GM18951 (cell line): ENCODE measurements around the gene HDAC10.

Experiments
- POLR2A ChIP-seq: IDR thresholded peaks from 4 replicates; pipeline ENCODE4 v1.6.1; 2011; ENCODE audit warnings: mild to moderate bottlenecking; ENCODE audit not compliant: insufficient read length, insufficient read depth; ENCODE audit errors: extremely low read depth
- in situ Hi-C: fragments of 300-500 bp; cut with MboI; formaldehyde crosslinking; loops from one replicate; pipeline ENCODE4 v1.12.0; 2022; ENCODE audit warnings: low sequenced_read_pairs, mixed read lengths, inconsistent platforms; ENCODE audit not compliant: unreplicated experiment

Gene HDAC10

GRCh38 chr22:50205781-50206569 lies 45.1 kb downstream of the HDAC10 start:
- in situ Hi-C loops, result loop anchor here (5.0 to 25.0 kb wide), 3 partner anchors 59 to 444 kb away; no protein-coding TSS in a partner anchor
- no peak for TF ChIP-seq POLR2A

GRCh38 chr22:50204998-50205397 lies 46.1 kb downstream of the HDAC10 start:
- in situ Hi-C loops, result loop anchor here (5.0 to 25.0 kb wide), 3 partner anchors 58 to 443 kb away; no protein-coding TSS in a partner anchor

GRCh38 chr22:50204571-50204970 lies 46.5 kb downstream of the HDAC10 start:
- no peak for TF ChIP-seq POLR2A
- in situ Hi-C loops, result loop anchor here (25.0 kb wide), 2 partner anchors 267 to 442 kb away; no protein-coding TSS in a partner anchor

- in situ Hi-C loops, result loop anchor here (25.0 kb wide), 2 partner anchors 266 to 441 kb away; no protein-coding TSS in a partner anchor
- TF ChIP-seq POLR2A, result no peak
Observed at GRCh38 chr22:50203288-50203687, 47.8 kb downstream of the HDAC10 start.

- no peak for TF ChIP-seq POLR2A
- in situ Hi-C loops, result loop anchor here (25.0 kb wide), 2 partner anchors 265 to 440 kb away; no protein-coding TSS in a partner anchor
Observed at GRCh38 chr22:50202130-50202666, 48.9 kb downstream of the HDAC10 start.

- no peak for TF ChIP-seq POLR2A
- in situ Hi-C loops, result loop anchor here (25.0 kb wide), 2 partner anchors 264 to 439 kb away; no protein-coding TSS in a partner anchor
Observed at GRCh38 chr22:50201191-50202129, 49.6 kb downstream of the HDAC10 start.

- TF ChIP-seq POLR2A, result peak; percentile 83
Observed at GRCh38 chr22:50200461-50201190, 50.4 kb downstream of the HDAC10 start, which contains the start of gene SELENOO. TSS of gene SELENOO (plus strand) at chr22:50201011. CDS start at chr22:50201037, 26 bp downstream.

GRCh38 chr22:50199829-50200460 lies 51.1 kb downstream of the HDAC10 start:
- in situ Hi-C loops, result loop anchor here (25.0 kb wide), 2 partner anchors 263 to 438 kb away; no protein-coding TSS in a partner anchor
- TF ChIP-seq POLR2A, result no peak

More at GRCh38 chr22:50200461-50201190, 50.4 kb downstream of the HDAC10 start, which contains the start of gene SELENOO:
- in situ Hi-C loops, result loop anchor here (25.0 kb wide), 2 partner anchors 263 to 438 kb away; no protein-coding TSS in a partner anchor

- in situ Hi-C loops, result no loop called here
- TF ChIP-seq POLR2A, result no peak
Observed at GRCh38 chr22:50199251-50199721, 51.8 kb downstream of the HDAC10 start.

GRCh38 chr22:50198624-50199017 lies 52.4 kb downstream of the HDAC10 start:
- in situ Hi-C loops, result no loop called here

GRCh38 chr22:50197856-50198623 lies 53.0 kb downstream of the HDAC10 start:
- no peak for TF ChIP-seq POLR2A
- in situ Hi-C loops, result no loop called here

More at GRCh38 chr22:50198624-50199017, 52.4 kb downstream of the HDAC10 start:
- no peak for TF ChIP-seq POLR2A
